Mammary epithelial cell (primary cell): ENCODE measurements around the gene SERTAD2.

Experiments
- CTCF ChIP-seq, 2 donors: IDR thresholded peaks in 1 of 2; conservative IDR thresholded peaks in 1 of 2; 2 replicates each; pipeline ENCODE4 v1.5.1; 2011 to 2012; ENCODE audit warnings: inconsistent platforms in 2 of 2, low read length in 2 of 2, mild to moderate bottlenecking in 2 of 2, control low read depth in 1 of 2, low read depth in 1 of 2; ENCODE audit not compliant: insufficient read depth in 1 of 2; ENCODE audit errors: extremely low read depth in 1 of 2
- EZH2 ChIP-seq: IDR thresholded peaks from 2 replicates; pipeline ENCODE4 v1.6.1; 2012; ENCODE audit warnings: low read length, inconsistent platforms, borderline replicate concordance

- TF ChIP-seq CTCF (conservative IDR thresholded peaks at IDR 0.05 in 1 of 2, IDR thresholded peaks at IDR 0.05 in 1 of 2; ENCODE audit: extremely low read depth in 1 of 2, insufficient read depth in 1 of 2, low read depth in 1 of 2, low read length in 2 of 2) (no peak), EZH2 (no peak)
These were observed 13.8 kb upstream of the SERTAD2 start for GRCh38 chr2:64667535-64667934.
